Neural crest cell (in vitro differentiated cells): Measurements from ENCODE around the gene VKORC1. TPM values are rescaled to one million over a fixed set of nuclear protein-coding genes. Genes with fewer than 3 reads are reported as not detected.
"Not testable (repeated sequence)": the region's sequence is repeated elsewhere in the genome, so short reads cannot be mapped to it uniquely, and the experiment has no call there.

Experiments used
- DNase-seq: peaks from one replicate; pipeline ENCODE4 v3.0.0; 2021; ENCODE audit warnings: low read depth, mixed read lengths, low spot score
- H3K27ac Mint-ChIP-seq: one replicate; pipeline ENCODE4 v1.8.0; 2021; ENCODE audit warnings: mild to moderate bottlenecking, mixed read lengths; ENCODE audit not compliant: unreplicated experiment
- H3K27me3 Mint-ChIP-seq: 2 replicates; pipeline ENCODE4 v1.8.0; 2021; ENCODE audit warnings: low read depth, mild to moderate bottlenecking, mixed read lengths
- H3K36me3 Mint-ChIP-seq: 2 replicates; pipeline ENCODE4 v1.8.0; 2021; ENCODE audit warnings: low read depth, mild to moderate bottlenecking, mixed read lengths
- H3K4me1 Mint-ChIP-seq: 2 replicates; pipeline ENCODE4 v1.8.0; 2021; ENCODE audit warnings: mixed read lengths
- H3K4me3 Mint-ChIP-seq: one replicate; pipeline ENCODE4 v1.8.0; 2021; ENCODE audit warnings: mild to moderate bottlenecking, mixed read lengths
- H3K9me3 Mint-ChIP-seq: 2 replicates; pipeline ENCODE4 v1.8.0; 2021; ENCODE audit warnings: mixed read lengths
- total RNA-seq: library from RNA; stranded (reverse); gene quantifications from 2 replicates; pipeline ENCODE4 v1.2.1, GENCODE V29; 2021
- TF ChIP-seq, protein P1 (sequence below): fragments of 200-600 bp; sonication (generic); conservative IDR thresholded peaks from 2 replicates; pipeline ENCODE4 v1.5.0; 2021; ENCODE audit warnings: antibody characterized with exemption, mild to moderate bottlenecking

Gene VKORC1
- total RNA-seq, 1 donor from 2014 or later, result 62.4 TPM

DNA sequence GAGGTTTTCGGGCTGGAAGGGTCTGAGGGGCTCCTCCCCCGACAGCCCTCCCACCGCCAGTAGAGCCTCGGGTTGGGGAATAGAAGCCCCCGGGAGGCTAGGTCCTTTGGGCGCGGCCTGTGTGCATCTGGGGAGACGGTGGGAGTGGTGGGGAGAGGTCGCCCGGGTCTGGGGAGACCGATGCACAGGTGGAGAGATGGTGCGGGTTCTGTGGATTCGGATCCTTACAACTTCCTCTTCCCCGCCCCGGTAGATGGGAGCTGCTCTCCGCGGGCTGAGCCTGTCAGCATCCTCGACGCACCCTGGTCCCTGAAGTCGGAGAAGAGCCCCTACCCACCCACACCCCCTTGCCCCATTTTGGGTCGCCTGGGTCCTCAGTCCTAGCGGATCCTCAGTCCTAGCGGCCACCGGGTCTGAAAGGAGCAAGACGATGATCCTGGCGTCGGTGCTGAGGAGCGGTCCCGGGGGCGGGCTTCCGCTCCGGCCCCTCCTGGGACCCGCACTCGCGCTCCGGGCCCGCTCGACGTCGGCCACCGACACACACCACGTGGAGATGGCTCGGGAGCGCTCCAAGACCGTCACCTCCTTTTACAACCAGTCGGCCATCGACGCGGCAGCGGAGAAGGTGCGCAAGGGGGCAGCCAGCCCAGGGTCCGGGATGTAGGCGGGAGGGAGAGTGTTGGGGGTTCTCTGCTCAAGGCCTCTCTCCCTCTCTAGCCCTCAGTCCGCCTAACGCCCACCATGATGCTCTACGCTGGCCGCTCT is 14.4 kb upstream of the VKORC1 start:
- Mint-ChIP-seq H3K9me3 (no peaks in the 10 kb centered on the region), H3K27ac (no peak overlapping the region), H3K27me3 (no peaks in the 10 kb centered on the region), H3K36me3 (peaks cover 3% of the 10 kb centered on the region), H3K4me1 (peaks cover 16% of the 10 kb centered on the region), H3K4me3 (peak overlapping the region; percentile 87)
- TF ChIP-seq, protein P1, sequence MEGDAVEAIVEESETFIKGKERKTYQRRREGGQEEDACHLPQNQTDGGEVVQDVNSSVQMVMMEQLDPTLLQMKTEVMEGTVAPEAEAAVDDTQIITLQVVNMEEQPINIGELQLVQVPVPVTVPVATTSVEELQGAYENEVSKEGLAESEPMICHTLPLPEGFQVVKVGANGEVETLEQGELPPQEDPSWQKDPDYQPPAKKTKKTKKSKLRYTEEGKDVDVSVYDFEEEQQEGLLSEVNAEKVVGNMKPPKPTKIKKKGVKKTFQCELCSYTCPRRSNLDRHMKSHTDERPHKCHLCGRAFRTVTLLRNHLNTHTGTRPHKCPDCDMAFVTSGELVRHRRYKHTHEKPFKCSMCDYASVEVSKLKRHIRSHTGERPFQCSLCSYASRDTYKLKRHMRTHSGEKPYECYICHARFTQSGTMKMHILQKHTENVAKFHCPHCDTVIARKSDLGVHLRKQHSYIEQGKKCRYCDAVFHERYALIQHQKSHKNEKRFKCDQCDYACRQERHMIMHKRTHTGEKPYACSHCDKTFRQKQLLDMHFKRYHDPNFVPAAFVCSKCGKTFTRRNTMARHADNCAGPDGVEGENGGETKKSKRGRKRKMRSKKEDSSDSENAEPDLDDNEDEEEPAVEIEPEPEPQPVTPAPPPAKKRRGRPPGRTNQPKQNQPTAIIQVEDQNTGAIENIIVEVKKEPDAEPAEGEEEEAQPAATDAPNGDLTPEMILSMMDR, result no peak
- DNase-seq, result no peak

DNA sequence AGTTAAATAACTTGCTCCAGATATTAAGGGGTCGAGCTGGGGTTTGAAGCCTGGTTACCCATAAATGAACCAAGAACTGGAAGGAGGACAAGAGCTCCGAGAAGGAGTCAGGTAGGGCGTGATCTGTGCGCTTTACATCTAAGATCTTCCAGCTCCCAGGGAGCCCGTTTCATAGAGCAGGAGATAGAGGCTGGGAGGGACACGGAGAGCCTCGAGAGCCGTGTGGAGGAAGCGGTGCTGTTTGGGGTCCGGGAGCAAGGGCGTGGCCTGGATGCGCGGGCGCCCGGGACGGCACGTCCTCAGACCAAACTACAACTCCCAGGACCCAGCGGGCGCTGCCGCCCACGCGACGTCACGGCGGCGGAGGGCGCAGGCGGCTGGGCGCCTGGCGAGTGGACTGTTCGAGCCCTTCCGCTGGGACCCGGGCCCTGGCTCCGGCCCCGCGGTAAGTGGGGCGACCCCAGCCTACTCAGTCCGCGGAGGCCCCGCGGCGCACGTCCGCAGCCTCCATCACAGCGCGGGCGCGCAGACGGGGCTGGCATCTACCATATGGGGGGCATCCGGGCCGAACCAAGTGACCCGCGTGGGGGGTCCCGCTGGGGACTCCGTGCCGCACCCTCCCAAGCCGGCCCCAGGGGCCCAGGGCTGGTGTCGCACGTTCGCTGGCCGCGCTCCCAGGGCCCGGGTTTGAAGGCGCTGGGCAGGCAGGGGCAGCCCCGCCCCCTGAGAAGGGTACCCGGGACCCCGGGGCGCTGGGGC is 13.6 kb upstream of the VKORC1 start, which contains the start of gene BCKDK:
Gene BCKDK, plus strand, starts transcription at position 352 of the 759 bp plus-strand sequence. CDS start 838 bp downstream, outside the sequence.
- Mint-ChIP-seq H3K4me3 (peak within 1 kb of the TSS; percentile 90), H3K27ac (no peak within 1 kb of the TSS), H3K27me3 (no peaks in the 10 kb centered on the region), H3K9me3 (no peaks in the 10 kb centered on the region), H3K4me1 (peaks cover 16% of the 10 kb centered on the region), H3K36me3 (peaks cover 3% of the 10 kb centered on the region)
- peak; percentile 63 for DNase-seq
- TF ChIP-seq, protein P1, result no peak

DNA sequence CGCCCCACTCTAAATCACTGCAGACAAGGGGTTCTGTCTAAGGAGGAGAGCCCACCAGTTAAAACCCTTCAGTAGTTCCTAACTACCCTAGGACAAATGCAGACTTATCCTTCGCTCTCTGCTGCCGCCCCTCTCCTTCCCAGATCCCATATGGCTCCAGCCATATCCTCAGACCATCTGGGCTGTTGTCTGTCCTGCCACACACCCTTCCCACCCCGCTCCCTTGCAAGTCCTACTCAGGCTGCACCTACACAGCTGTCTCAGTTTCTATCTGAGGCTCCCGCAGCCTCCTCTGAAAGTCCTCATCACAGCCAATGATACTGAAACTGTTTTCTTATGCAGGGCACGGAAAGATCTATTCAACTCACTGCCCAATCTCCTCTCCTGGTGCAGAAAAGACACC is 12.9 kb upstream of the VKORC1 start:
- TF ChIP-seq, protein P1, result no peak
- Mint-ChIP-seq H3K4me1 (peaks cover 16% of the 10 kb centered on the region), H3K36me3 (peaks cover 3% of the 10 kb centered on the region), H3K4me3 (peak overlapping the region; percentile 90), H3K27ac (no peak overlapping the region), H3K27me3 (no peaks in the 10 kb centered on the region), H3K9me3 (no peaks in the 10 kb centered on the region)
- no peak for DNase-seq

DNA sequence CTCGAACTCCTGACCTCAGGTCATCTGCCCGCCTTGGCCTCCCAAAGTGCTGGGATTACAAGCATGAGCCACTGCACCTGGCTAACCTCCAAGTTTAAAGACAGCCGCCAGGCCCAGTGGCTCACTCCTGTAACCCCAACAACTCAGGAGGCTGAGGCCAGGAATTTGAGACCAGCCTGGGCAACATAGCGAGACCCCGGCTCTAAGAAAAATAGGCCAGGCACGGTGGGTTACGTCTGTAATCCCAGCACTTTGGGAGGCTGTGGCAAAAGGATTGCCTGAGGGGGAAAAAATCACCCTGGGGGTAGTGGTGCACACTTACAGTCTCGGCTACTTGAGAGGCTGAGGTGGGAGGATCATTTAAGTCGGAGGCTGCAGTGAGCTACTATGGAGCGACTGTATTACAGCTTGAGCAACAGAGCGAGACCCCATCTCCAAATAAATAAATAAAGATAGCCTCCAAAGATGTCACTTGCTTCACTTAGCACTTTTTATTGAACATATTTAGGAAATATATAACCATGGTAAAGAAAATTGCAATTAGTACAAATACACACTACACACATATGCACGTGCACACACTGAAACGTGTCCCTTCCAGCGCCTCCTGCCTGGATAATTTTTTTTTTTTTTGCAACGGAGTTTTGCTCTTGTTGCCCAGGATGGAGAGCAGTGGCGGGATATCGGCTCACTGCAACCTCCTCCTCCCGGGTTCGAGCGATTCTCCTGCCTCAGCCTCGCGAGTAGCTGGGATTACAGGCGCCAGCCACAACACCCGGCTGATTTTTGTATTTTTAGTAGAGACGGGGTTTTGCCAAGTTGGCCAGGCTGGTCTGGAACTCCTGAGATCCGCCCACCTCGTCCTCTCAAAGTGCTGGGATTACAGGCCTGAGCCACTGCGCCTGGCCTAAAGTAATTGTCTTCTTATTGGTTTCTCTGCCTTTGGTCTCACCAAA is 12.2 kb upstream of the VKORC1 start:
- DNase-seq, result no peak
- TF ChIP-seq, protein P1, result no peak
- H3K9me3 Mint-ChIP-seq, result no peaks in the 10 kb centered on the region
- H3K4me1 Mint-ChIP-seq, result peaks cover 16% of the 10 kb centered on the region
- H3K36me3 Mint-ChIP-seq, result peaks cover 3% of the 10 kb centered on the region
- H3K4me3 Mint-ChIP-seq, result peak overlapping the region; percentile 90
- H3K27me3 Mint-ChIP-seq, result no peaks in the 10 kb centered on the region
- no peak overlapping the region for H3K27ac Mint-ChIP-seq

DNA sequence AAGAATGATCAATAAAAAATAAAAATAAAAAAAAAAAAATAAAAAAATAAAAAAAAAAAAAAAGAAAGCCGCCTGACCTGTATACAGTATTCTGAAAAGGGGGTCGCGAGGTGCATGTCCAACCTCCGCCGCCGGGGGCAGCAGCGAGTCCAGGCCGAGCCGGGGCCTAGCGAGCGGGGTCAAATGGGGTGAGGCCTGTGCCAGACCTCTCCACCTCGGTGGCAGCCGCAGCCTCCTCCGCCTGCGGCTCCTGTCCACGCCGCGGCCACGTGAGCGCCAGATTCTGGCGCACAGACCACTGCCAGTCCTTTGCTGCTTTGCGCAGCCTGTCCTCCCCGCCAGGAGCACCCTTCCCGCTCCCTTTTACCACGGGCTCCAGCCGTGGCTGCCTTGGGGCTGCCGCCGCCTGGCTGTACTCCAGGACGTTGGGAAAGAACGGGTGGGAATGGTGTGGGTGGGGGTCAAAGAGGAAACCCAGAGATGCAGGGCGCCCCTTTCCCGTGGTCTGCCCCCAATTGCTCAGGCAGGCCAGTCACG is 11.1 kb upstream of the VKORC1 start:
- peaks cover 2% of the 10 kb centered on the region for H3K27me3 Mint-ChIP-seq

DNA sequence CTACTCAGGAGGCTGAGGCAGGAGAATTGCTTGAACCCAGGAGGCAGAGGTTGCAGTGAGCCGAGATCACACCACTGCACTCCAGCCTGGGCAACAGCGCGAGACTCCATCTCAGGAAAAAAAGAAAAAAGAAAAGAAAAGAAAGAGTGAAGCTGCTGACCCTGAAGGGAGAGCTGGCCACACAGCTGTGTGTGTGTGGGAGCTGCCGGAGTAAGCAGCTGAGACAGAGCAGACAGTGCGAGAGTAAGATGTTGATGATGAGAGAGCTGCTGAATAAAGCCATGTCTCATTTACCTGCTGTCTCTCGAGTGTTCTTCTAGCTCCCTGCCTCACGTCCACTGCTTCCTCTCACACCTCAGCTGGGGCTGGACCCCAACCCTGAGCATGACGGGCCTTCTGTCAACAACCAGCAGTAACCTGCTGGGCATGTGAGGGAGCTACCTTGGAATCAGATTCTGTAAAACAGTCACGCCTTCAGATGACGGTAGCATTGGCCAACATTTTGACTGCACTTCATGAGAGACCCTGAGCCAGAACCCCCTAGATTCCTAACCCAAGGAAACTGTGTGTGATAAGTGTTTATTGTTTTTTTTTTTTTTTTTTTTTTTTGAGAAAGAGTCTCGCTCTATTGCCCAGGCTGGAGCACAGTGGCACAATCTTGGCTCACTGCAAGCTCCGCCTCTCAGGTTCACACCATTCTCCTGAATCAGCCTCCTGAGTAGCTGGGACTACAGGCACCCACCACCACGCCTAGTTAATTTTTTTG is 6.5 kb upstream of the VKORC1 start:
- H3K9me3 Mint-ChIP-seq, H3K4me1 Mint-ChIP-seq, H3K4me3 Mint-ChIP-seq, DNase-seq, H3K36me3 Mint-ChIP-seq, H3K27me3 Mint-ChIP-seq, H3K27ac Mint-ChIP-seq: not testable (repeated sequence)

More for the DNA sequence above, 11.1 kb upstream of the VKORC1 start:
- TF ChIP-seq, protein P1, result peak; percentile 75
- H3K4me3 Mint-ChIP-seq, result peak overlapping the region; percentile 68
- H3K4me1 Mint-ChIP-seq, result peaks cover 16% of the 10 kb centered on the region
- H3K36me3 Mint-ChIP-seq, result peaks cover 3% of the 10 kb centered on the region
- H3K27ac Mint-ChIP-seq, result no peak overlapping the region
- no peaks in the 10 kb centered on the region for H3K9me3 Mint-ChIP-seq
- peak; percentile 92 for DNase-seq
